ENCODE data around the gene AOPEP. TPM values are rescaled to one million over a fixed set of nuclear protein-coding genes. Genes with fewer than 3 reads are reported as not detected.

AOPEP gene
- total RNA-seq, 4 donors from 2014 or later, result 252 to 375 (median 312) TPM

- H3K27ac ChIP-seq, result peak overlapping the region; percentile 73 to 84 (median 77)
- TF ChIP-seq EP300 (IDR thresholded peaks at IDR 0.05), result no peak
- TF ChIP-seq CTCF (IDR thresholded peaks at IDR 0.05), result no peak
- no peak for TF ChIP-seq POLR2AphosphoS5 (IDR thresholded peaks at IDR 0.05)
- TF ChIP-seq POLR2A (IDR thresholded peaks at IDR 0.05), result no peak
- H3K27me3 ChIP-seq, result no peaks in the 10 kb centered on the region
- WGBS, 2 donors (ENCODE audit: low coverage in 1 of 2), result 43 to 75% methylated on average over 1 of the region's 1 CpG
- H3K4me1 ChIP-seq, result peaks cover 4 to 54% (median 8%) of the 10 kb centered on the region in 3 donors
- no peak overlapping the region for H3K4me3 ChIP-seq
- no peaks in the 10 kb centered on the region for H3K36me3 ChIP-seq
- no peaks in the 10 kb centered on the region for H3K9me3 ChIP-seq
- ATAC-seq, result no peak
These were observed 270.1 kb downstream of the AOPEP start for GRCh38 chr9:94996641-94997040.

DNA sequence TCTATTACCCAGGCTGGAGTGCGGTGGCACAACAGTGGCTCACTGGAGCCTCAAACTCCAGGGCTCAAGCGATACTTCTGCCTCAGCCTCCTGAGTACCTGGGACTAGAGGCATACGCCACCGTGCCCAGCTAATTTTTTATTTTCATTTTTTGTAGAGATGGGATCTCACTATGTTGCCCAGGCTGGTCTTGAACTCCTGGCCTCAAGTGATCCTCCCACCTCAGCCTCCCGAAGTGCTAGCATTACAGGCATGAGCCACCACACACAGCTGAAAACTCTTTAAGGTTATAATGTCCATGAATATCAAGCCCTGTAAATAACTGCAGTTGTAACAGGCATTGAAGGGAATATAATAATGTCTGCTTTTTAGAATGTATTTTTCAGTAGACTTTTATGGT is 271.2 kb downstream of the AOPEP start:
- 90 to 97% methylated on average over 2 to 5 of the region's 5 CpGs for WGBS, 2 donors (ENCODE audit: low coverage in 1 of 2)
- H3K36me3 ChIP-seq, result no peaks in the 10 kb centered on the region
- no peak for ATAC-seq
- peak overlapping the region in 3 of 4 donors; percentile 76 to 84 (median 78) for H3K27ac ChIP-seq
- no peak for TF ChIP-seq EP300 (IDR thresholded peaks at IDR 0.05)
- no peak for TF ChIP-seq CTCF (IDR thresholded peaks at IDR 0.05)
- no peak for TF ChIP-seq POLR2A (IDR thresholded peaks at IDR 0.05)
- TF ChIP-seq POLR2AphosphoS5 (IDR thresholded peaks at IDR 0.05), result no peak
- H3K4me3 ChIP-seq, result no peak overlapping the region
- peaks cover 4 to 61% (median 8%) of the 10 kb centered on the region in 3 donors for H3K4me1 ChIP-seq
- no peaks in the 10 kb centered on the region for H3K27me3 ChIP-seq
- H3K9me3 ChIP-seq, result no peaks in the 10 kb centered on the region

- Histone ChIP-seq H3K4me3 (no peak overlapping the region), H3K9me3 (no peaks in the 10 kb centered on the region), H3K27me3 (no peaks in the 10 kb centered on the region), H3K27ac (peak overlapping the region in 3 of 4 donors; percentile 52 to 99 (median 98)), H3K36me3 (no peaks in the 10 kb centered on the region), H3K4me1 (peaks cover 4 to 69% (median 5%) of the 10 kb centered on the region in 3 donors)
- no peak for TF ChIP-seq POLR2AphosphoS5 (IDR thresholded peaks at IDR 0.05)
- TF ChIP-seq EP300 (IDR thresholded peaks at IDR 0.05), result no peak
- no peak for TF ChIP-seq POLR2A (IDR thresholded peaks at IDR 0.05)
- TF ChIP-seq CTCF (IDR thresholded peaks at IDR 0.05), result no peak
- no peak for ATAC-seq
- WGBS, 2 donors (ENCODE audit: low coverage in 1 of 2), result 30 to 47% methylated on average over 3 of the region's 3 CpGs
These were observed 273.3 kb downstream of the AOPEP start for GRCh38 chr9:94999832-95000231.

GRCh38 chr9:95000821-95001220 is 274.3 kb downstream of the AOPEP start:
- ATAC-seq, result no peak
- Histone ChIP-seq H3K4me1 (peaks cover 0 to 59% (median 0%) of the 10 kb centered on the region in 3 donors), H3K9me3 (no peaks in the 10 kb centered on the region), H3K27ac (peak overlapping the region; percentile 73 to 99 (median 96)), H3K27me3 (no peaks in the 10 kb centered on the region), H3K4me3 (peak overlapping the region; percentile 3 to 28), H3K36me3 (no peaks in the 10 kb centered on the region)
- WGBS, 2 donors (ENCODE audit: low coverage in 1 of 2), result 46 to 71% methylated on average over 6 of the region's 6 CpGs
- no peak for TF ChIP-seq EP300 (IDR thresholded peaks at IDR 0.05)
- TF ChIP-seq CTCF (IDR thresholded peaks at IDR 0.05), result no peak
- no peak for TF ChIP-seq POLR2AphosphoS5 (IDR thresholded peaks at IDR 0.05)
- no peak for TF ChIP-seq POLR2A (IDR thresholded peaks at IDR 0.05)

GRCh38 chr9:95001720-95002119 is 275.2 kb downstream of the AOPEP start:
- no peak overlapping the region for H3K4me3 ChIP-seq
- H3K27me3 ChIP-seq, result no peaks in the 10 kb centered on the region
- WGBS, 2 donors (ENCODE audit: low coverage in 1 of 2), result 96 to 100% methylated on average over 4 to 7 of the region's 7 CpGs
- no peak for ATAC-seq
- H3K9me3 ChIP-seq, result no peaks in the 10 kb centered on the region
- peaks cover 0 to 50% (median 0%) of the 10 kb centered on the region in 3 donors for H3K4me1 ChIP-seq
- peak overlapping the region; percentile 73 to 99 (median 96) for H3K27ac ChIP-seq
- TF ChIP-seq POLR2AphosphoS5 (IDR thresholded peaks at IDR 0.05) (no peak), EP300 (IDR thresholded peaks at IDR 0.05) (no peak), CTCF (IDR thresholded peaks at IDR 0.05) (no peak), POLR2A (IDR thresholded peaks at IDR 0.05) (no peak)
- H3K36me3 ChIP-seq, result no peaks in the 10 kb centered on the region

Data from gastroesophageal sphincter (tissue), 4 donors.